Fibroblast of mammary gland (primary cell): ENCODE results near the gene AMER1.
A peak's percentile ranks its signal among the peaks of the same experiment; 100 is the strongest.

Experiments used
- DNase-seq: peaks from one replicate; pipeline ENCODE4 v3.0.0-alpha.2; 2010; ENCODE audit warnings: low read depth
- H3K4me3 ChIP-seq: 2 replicates; pipeline ENCODE4 v1.5.1; 2011; ENCODE audit warnings: low read depth, mild to moderate bottlenecking, low read length, moderate library complexity; ENCODE audit not compliant: control insufficient read depth
- TF ChIP-seq, protein P1 (sequence below): conservative IDR thresholded peaks from 2 replicates; pipeline ENCODE4 v1.5.1; 2011; ENCODE audit warnings: low read depth, low read length, inconsistent platforms; ENCODE audit not compliant: control insufficient read depth, insufficient read depth

AMER1 gene

DNA sequence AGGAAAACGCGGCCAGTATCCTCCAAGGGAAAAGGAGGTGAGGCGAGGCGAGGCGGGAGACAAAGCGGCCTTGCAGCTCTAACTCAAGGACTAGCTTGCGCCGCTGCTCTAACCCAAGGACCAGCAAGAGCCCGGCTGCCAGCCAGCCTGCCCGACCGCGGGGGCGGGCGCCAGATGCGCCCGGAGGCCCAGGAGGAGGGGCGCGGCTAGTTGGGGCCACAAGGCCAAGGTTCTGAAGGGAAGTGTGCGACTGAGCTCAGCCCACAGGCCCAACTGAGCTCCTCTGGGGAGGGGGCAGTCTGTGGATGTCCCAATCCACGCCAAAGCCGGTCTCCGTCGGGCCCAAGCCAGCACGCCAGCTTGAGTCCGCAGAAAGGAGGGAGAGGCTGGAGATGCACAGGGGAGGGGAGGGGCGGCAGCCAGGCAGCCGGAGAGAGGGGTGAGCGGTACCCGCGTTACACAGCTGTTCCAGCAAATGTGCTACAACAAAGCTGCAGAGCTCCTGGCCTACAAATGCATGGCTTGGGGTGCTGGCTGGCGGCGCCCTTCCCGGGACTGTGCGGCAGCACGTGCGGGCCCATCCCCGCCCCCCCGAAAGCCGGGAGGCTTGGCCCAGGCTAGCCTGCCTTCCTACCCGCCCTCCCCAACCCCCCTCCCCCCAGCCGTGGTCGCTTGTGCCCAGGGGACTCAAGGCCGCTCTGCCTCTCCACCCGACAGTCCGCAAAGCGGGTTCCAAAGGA, 637 bp downstream of the AMER1 start:
- peak overlapping the region; percentile 54 for H3K4me3 ChIP-seq
- DNase-seq = peak; percentile 28
- TF ChIP-seq, protein P1, sequence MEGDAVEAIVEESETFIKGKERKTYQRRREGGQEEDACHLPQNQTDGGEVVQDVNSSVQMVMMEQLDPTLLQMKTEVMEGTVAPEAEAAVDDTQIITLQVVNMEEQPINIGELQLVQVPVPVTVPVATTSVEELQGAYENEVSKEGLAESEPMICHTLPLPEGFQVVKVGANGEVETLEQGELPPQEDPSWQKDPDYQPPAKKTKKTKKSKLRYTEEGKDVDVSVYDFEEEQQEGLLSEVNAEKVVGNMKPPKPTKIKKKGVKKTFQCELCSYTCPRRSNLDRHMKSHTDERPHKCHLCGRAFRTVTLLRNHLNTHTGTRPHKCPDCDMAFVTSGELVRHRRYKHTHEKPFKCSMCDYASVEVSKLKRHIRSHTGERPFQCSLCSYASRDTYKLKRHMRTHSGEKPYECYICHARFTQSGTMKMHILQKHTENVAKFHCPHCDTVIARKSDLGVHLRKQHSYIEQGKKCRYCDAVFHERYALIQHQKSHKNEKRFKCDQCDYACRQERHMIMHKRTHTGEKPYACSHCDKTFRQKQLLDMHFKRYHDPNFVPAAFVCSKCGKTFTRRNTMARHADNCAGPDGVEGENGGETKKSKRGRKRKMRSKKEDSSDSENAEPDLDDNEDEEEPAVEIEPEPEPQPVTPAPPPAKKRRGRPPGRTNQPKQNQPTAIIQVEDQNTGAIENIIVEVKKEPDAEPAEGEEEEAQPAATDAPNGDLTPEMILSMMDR = no peak

DNA sequence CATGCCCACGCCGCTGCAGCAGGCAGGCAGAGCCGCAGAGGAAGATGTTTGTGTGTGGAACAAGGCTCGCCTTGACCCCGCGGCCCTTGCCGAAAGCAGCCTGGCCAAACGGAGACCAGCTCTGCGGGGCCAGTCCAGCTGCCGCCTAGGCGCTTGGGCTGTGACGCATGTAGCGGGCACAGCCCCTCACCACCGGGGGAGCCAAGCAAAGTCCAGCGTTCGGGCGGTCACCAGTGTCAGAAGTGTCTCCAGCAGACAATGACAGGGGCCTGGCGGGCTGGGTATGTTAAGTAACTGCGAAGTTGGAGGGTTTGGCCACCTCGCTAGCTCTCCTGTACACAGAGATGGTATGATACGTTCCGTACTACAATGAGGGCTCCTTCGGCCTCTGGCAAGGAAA, 1.3 kb downstream of the AMER1 start:
- TF ChIP-seq, protein P1 = no peak
- peak; percentile 1 for DNase-seq
- H3K4me3 ChIP-seq = peak overlapping the region; percentile 54

DNA sequence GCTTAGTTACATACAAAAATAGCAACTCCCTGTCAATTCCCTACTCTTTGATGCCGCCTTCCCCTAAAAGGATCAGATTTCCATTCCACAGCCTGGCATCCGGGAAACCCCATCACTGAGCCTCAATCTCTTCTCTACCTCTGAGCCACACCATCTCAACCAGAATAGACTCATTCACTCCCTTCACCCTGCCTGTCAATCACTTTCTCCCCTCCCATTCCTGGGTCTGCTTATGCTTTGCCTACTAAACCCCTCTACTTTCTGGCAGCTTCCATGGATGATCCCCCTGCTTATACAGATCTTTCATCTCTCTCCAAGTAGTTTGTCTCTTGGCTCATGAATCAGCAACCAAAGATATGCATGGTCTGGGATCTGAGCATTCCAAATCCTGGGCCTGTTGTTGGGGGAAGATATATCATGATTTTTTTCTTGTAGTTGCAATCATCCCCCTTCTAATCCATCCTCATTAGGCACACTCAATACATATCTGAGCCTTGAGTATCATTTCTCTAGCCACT, 2.6 kb downstream of the AMER1 start:
- peak; percentile 8 for DNase-seq
- no peak overlapping the region for H3K4me3 ChIP-seq

DNA sequence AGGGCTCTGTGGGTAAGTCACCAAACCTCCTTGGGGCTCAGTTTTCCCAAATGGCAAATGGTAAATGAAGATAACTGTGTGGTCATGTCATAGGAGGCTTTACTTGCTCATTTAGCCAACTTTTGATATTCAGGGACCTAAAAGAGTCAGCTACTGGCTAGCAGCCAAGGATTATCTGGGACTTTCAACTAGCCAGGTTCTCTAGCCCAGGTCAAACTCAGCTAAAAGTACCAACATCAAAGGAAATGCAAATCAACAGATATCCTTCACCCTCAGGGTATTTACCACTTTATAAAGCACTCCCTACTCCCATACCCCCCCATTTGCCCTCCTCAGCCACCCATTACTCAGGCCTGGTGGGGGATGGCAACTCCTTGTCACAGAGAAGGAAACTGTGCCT, 7.5 kb downstream of the AMER1 start:
- TF ChIP-seq, protein P1 = no peak
- no peak for DNase-seq
- no peak overlapping the region for H3K4me3 ChIP-seq

More for the DNA sequence above, 2.6 kb downstream of the AMER1 start:
- TF ChIP-seq, protein P1 = no peak

DNA sequence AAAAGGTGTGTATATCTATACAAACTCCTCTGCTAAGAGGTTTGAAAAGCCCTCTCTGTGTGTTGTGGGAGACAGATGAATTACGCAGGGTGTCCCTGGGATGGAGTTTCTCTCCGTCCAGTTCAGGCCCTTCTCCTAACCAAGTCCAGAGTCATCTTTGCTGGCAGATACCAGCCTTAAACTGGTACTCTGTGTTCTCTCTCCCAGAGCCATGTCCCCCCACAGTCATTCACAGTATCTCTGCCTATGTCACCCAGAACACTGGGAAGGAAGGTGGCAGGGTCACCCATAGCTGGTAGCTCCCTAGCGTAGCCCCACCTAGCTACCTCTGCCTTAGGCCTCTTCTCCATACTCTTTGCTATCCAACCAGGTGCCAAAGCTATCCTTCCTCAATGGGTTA, 8.9 kb downstream of the AMER1 start:
- DNase-seq = no peak
- TF ChIP-seq, protein P1 = no peak
- H3K4me3 ChIP-seq = no peak overlapping the region

DNA sequence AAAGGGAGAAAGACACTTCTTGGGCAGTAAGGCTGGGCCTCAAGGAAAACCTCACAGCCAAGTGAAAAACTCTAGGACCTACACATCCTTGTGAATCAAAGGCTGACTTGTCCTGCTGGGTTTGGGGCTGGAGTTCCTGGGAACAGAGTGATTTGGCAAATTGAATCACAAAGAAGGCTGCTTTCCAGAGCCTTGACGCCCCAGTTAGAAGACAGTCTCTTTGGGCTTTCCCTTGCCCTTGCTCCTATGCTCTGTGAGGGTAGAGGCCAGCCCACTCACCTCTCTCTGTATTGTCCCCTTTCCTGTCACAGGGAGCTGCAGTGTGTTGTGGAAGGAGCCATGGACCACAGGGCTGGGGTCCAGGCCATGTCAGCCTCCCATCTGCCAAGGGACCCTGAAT, 9.6 kb downstream of the AMER1 start:
- no peak overlapping the region for H3K4me3 ChIP-seq
- no peak for DNase-seq
- TF ChIP-seq, protein P1 = no peak
